WTC11 (cell line): ENCODE measurements around the gene LPIN3.

ENCODE experiments used
- CREM ChIP-seq: sonication (generic); formaldehyde crosslinking; IDR thresholded peaks from 2 replicates; pipeline ENCODE4 v1.8.1; 2022; ENCODE audit warnings: mild to moderate bottlenecking, missing genetic modification reagents, moderate library complexity
- KAT7 ChIP-seq: sonication (generic); formaldehyde crosslinking; IDR thresholded peaks from 2 replicates; pipeline ENCODE4 v1.8.1; 2023; ENCODE audit warnings: missing genetic modification reagents, mild to moderate bottlenecking, borderline replicate concordance
- NFYB ChIP-seq: sonication (generic); formaldehyde crosslinking; conservative IDR thresholded peaks from 2 replicates; pipeline ENCODE4 v1.8.0; 2022; ENCODE audit warnings: low read depth, missing genetic modification reagents
- ZNF416 ChIP-seq: fragments of 250-450 bp; sonication (Bioruptor Pico); IDR thresholded peaks from 2 replicates; pipeline ENCODE4 v1.9.0; 2021; ENCODE audit warnings: mild to moderate bottlenecking, inconsistent platforms
- TF ChIP-seq, protein P1 (sequence below): fragments of 200-600 bp; IDR thresholded peaks from 2 replicates; pipeline ENCODE4 v1.8.0; 2022; ENCODE audit warnings: antibody characterized with exemption
- TF ChIP-seq, protein P2 (sequence below): fragments of 250-450 bp; sonication (Bioruptor Pico); IDR thresholded peaks from 2 replicates; pipeline ENCODE4 v1.9.0; 2021; ENCODE audit warnings: mild to moderate bottlenecking
- TF ChIP-seq, protein P3 (sequence below): sonication (generic); formaldehyde crosslinking; IDR thresholded peaks from 2 replicates; pipeline ENCODE4 v1.8.1; 2022; ENCODE audit warnings: low read depth, missing genetic modification reagents, borderline replicate concordance
- TF ChIP-seq, protein P4 (sequence below): sonication (generic); formaldehyde crosslinking; IDR thresholded peaks from 2 replicates; pipeline ENCODE4 v1.8.0; 2023; ENCODE audit warnings: missing genetic modification reagents
- TF ChIP-seq, protein P5 (sequence below): sonication (generic); formaldehyde crosslinking; IDR thresholded peaks from 2 replicates; pipeline ENCODE4 v1.8.1; 2023; ENCODE audit warnings: mild to moderate bottlenecking, missing genetic modification reagents, moderate library complexity
- TF ChIP-seq, protein P6 (sequence below): sonication (generic); formaldehyde crosslinking; IDR thresholded peaks from 2 replicates; pipeline ENCODE4 v1.8.1; 2022; ENCODE audit warnings: mild to moderate bottlenecking, missing genetic modification reagents, moderate library complexity, borderline replicate concordance
- TF ChIP-seq, protein P7 (sequence below): sonication (generic); formaldehyde crosslinking; IDR thresholded peaks from 2 replicates; pipeline ENCODE4 v1.8.0; 2022; ENCODE audit warnings: mild to moderate bottlenecking, missing genetic modification reagents

DNA sequence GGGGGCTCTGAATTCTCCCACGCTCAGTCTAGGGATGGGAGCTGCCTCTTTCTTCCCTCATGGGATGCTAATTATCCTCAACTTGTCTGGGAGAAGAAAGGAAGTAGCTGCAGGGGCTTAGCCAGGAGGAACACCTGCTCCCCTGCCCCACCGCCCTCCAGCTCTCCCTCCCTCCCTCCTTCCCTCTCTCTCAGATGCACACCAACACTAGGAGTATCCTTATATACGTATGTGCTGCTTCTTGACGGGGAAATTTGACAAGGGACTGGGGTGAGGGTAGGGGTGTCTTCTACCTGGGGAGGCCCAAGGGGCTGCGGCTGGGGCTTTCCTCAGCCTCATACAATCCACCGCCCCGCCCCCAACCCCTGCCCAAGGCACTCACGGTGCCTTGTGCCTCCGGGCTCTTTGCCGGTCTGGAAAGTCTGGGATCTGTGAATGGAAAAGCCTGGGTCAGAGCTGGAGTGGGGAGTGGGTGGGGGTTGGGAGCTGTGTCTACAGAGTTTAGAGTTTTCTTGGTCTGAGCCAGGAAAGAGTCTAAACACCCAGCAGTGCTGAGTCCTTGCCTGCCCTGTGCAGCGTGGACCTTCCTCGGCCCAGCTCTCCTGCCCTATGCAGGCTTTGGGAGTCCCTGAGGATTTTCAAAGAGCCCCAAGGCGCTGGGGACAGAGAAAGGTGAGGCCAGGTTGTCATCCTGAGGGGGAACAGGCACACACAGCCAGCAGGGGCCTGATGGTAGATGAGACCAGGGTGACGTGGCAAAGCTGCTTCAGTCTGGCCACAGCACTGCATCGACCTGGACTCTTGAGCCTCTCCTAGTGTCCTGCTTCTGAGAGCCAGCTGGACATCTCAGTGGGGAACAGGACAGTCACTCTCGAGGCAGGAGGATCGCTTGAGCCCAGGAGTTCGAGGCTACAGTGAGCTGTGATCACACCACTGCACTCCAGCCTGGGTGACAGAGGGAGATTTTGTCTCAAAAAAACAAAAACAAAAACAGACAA lies 55.3 kb downstream of the LPIN3 start:
- TF ChIP-seq KAT7 (CRISPR knock-in tag) (no peak), CREM (CRISPR knock-in tag) (no peak; the same call in 1 of the 2 replicates), ZNF416 (no peak), NFYB (CRISPR knock-in tag) (no peak)
- TF ChIP-seq, protein P1, sequence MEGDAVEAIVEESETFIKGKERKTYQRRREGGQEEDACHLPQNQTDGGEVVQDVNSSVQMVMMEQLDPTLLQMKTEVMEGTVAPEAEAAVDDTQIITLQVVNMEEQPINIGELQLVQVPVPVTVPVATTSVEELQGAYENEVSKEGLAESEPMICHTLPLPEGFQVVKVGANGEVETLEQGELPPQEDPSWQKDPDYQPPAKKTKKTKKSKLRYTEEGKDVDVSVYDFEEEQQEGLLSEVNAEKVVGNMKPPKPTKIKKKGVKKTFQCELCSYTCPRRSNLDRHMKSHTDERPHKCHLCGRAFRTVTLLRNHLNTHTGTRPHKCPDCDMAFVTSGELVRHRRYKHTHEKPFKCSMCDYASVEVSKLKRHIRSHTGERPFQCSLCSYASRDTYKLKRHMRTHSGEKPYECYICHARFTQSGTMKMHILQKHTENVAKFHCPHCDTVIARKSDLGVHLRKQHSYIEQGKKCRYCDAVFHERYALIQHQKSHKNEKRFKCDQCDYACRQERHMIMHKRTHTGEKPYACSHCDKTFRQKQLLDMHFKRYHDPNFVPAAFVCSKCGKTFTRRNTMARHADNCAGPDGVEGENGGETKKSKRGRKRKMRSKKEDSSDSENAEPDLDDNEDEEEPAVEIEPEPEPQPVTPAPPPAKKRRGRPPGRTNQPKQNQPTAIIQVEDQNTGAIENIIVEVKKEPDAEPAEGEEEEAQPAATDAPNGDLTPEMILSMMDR: no peak
- TF ChIP-seq, protein P2, sequence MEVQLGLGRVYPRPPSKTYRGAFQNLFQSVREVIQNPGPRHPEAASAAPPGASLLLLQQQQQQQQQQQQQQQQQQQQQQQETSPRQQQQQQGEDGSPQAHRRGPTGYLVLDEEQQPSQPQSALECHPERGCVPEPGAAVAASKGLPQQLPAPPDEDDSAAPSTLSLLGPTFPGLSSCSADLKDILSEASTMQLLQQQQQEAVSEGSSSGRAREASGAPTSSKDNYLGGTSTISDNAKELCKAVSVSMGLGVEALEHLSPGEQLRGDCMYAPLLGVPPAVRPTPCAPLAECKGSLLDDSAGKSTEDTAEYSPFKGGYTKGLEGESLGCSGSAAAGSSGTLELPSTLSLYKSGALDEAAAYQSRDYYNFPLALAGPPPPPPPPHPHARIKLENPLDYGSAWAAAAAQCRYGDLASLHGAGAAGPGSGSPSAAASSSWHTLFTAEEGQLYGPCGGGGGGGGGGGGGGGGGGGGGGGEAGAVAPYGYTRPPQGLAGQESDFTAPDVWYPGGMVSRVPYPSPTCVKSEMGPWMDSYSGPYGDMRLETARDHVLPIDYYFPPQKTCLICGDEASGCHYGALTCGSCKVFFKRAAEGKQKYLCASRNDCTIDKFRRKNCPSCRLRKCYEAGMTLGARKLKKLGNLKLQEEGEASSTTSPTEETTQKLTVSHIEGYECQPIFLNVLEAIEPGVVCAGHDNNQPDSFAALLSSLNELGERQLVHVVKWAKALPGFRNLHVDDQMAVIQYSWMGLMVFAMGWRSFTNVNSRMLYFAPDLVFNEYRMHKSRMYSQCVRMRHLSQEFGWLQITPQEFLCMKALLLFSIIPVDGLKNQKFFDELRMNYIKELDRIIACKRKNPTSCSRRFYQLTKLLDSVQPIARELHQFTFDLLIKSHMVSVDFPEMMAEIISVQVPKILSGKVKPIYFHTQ (CRISPR knock-in tag): no peak
- TF ChIP-seq, protein P3, sequence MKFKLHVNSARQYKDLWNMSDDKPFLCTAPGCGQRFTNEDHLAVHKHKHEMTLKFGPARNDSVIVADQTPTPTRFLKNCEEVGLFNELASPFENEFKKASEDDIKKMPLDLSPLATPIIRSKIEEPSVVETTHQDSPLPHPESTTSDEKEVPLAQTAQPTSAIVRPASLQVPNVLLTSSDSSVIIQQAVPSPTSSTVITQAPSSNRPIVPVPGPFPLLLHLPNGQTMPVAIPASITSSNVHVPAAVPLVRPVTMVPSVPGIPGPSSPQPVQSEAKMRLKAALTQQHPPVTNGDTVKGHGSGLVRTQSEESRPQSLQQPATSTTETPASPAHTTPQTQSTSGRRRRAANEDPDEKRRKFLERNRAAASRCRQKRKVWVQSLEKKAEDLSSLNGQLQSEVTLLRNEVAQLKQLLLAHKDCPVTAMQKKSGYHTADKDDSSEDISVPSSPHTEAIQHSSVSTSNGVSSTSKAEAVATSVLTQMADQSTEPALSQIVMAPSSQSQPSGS (CRISPR knock-in tag): no peak
- TF ChIP-seq, protein P4, sequence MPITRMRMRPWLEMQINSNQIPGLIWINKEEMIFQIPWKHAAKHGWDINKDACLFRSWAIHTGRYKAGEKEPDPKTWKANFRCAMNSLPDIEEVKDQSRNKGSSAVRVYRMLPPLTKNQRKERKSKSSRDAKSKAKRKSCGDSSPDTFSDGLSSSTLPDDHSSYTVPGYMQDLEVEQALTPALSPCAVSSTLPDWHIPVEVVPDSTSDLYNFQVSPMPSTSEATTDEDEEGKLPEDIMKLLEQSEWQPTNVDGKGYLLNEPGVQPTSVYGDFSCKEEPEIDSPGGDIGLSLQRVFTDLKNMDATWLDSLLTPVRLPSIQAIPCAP: no peak
- TF ChIP-seq, protein P5, sequence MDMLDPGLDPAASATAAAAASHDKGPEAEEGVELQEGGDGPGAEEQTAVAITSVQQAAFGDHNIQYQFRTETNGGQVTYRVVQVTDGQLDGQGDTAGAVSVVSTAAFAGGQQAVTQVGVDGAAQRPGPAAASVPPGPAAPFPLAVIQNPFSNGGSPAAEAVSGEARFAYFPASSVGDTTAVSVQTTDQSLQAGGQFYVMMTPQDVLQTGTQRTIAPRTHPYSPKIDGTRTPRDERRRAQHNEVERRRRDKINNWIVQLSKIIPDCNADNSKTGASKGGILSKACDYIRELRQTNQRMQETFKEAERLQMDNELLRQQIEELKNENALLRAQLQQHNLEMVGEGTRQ (CRISPR knock-in tag): no peak
- TF ChIP-seq, protein P6, sequence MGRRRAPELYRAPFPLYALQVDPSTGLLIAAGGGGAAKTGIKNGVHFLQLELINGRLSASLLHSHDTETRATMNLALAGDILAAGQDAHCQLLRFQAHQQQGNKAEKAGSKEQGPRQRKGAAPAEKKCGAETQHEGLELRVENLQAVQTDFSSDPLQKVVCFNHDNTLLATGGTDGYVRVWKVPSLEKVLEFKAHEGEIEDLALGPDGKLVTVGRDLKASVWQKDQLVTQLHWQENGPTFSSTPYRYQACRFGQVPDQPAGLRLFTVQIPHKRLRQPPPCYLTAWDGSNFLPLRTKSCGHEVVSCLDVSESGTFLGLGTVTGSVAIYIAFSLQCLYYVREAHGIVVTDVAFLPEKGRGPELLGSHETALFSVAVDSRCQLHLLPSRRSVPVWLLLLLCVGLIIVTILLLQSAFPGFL (CRISPR knock-in tag): no peak
- TF ChIP-seq, protein P7, sequence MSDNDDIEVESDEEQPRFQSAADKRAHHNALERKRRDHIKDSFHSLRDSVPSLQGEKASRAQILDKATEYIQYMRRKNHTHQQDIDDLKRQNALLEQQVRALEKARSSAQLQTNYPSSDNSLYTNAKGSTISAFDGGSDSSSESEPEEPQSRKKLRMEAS (CRISPR knock-in tag): no peak
